Stimulated activated naive CD8-positive, alpha-beta T cell treated with anti-CD3 and anti-CD28 coated beads, Interleukin-15, Interleukin-2, amounts not matched to agents 100 U/mL and 50 U/mL, for 24 hours (primary cell): Measurements from ENCODE around the gene MPP1.
"Not testable (repeated sequence)": the region's sequence is repeated elsewhere in the genome, so short reads cannot be mapped to it uniquely, and the experiment has no call there.

Source experiments
- ATAC-seq: fragments of 150-1000 bp; cut with Tn5 transposase; one replicate; pipeline ENCODE4 v1.10.0; 2021
- DNase-seq: peaks from one replicate; pipeline ENCODE4 v3.0.0; 2021

MPP1 gene

GRCh38 chrX:154804957-154805695 is at the start of gene MPP1:
Gene MPP1, minus strand, starts transcription at chrX:154805485. Its CDS starts 112 bp downstream, at chrX:154805373.
- ATAC-seq: peak; percentile 84

GRCh38 chrX:154850957-154851611 is 45.8 kb upstream of the MPP1 start:
- DNase-seq (no peak), ATAC-seq (no peak)

More at GRCh38 chrX:154804957-154805695, at the start of gene MPP1:
- DNase-seq: peak; percentile 77

- ATAC-seq (no peak), DNase-seq (no peak)
These were observed 35.6 kb upstream of the MPP1 start for GRCh38 chrX:154840856-154841255.

- no peak for DNase-seq
- no peak for ATAC-seq
These were observed 30.9 kb upstream of the MPP1 start for GRCh38 chrX:154836163-154836562.

- no peak for ATAC-seq
- no peak for DNase-seq
These were observed 29.3 kb upstream of the MPP1 start, which contains the start of gene SMIM9 for GRCh38 chrX:154834562-154834961. Gene SMIM9, minus strand, starts transcription at chrX:154834662. Its CDS starts 3,806 bp downstream, at chrX:154830856.

GRCh38 chrX:154833746-154834274 is 28.5 kb upstream of the MPP1 start:
- no peak for ATAC-seq
- no peak for DNase-seq

- ATAC-seq (no peak), DNase-seq (no peak)
These were observed 24.7 kb upstream of the MPP1 start for GRCh38 chrX:154829926-154830442.

- ATAC-seq (no peak), DNase-seq (no peak)
These were observed 23.8 kb upstream of the MPP1 start for GRCh38 chrX:154829134-154829533.

GRCh38 chrX:154828016-154828408 is 22.7 kb upstream of the MPP1 start:
- ATAC-seq: no peak
- no peak for DNase-seq

GRCh38 chrX:154827194-154828015 is 22.1 kb upstream of the MPP1 start:
- no peak for DNase-seq
- peak; percentile 55 for ATAC-seq

- DNase-seq, ATAC-seq: not testable (repeated sequence)
These were observed 20.3 kb upstream of the MPP1 start for GRCh38 chrX:154825586-154825985.

GRCh38 chrX:154824638-154825037 is 19.4 kb upstream of the MPP1 start:
- ATAC-seq: no peak

GRCh38 chrX:154822029-154822428 is 16.7 kb upstream of the MPP1 start:
- ATAC-seq: no peak
- no peak for DNase-seq

More at GRCh38 chrX:154824638-154825037, 19.4 kb upstream of the MPP1 start:
- DNase-seq: no peak

- DNase-seq: no peak
- ATAC-seq: no peak
These were observed 16.2 kb upstream of the MPP1 start for GRCh38 chrX:154821523-154821922.

- ATAC-seq (no peak), DNase-seq (no peak)
These were observed 14.6 kb upstream of the MPP1 start for GRCh38 chrX:154819771-154820341.

GRCh38 chrX:154818916-154819770 is 13.9 kb upstream of the MPP1 start:
- no peak for DNase-seq
- ATAC-seq: no peak

- DNase-seq, ATAC-seq: not testable (repeated sequence)
These were observed 11.8 kb upstream of the MPP1 start for GRCh38 chrX:154817048-154817618.

- not testable (repeated sequence) for DNase-seq, ATAC-seq
These were observed 11.1 kb upstream of the MPP1 start for GRCh38 chrX:154816326-154816898.

GRCh38 chrX:154815274-154815818 is 10.1 kb upstream of the MPP1 start:
- DNase-seq: no peak
- ATAC-seq: no peak

GRCh38 chrX:154813801-154814200 is 8.5 kb upstream of the MPP1 start:
- no peak for DNase-seq
- ATAC-seq: no peak
